ENCODE data around the gene SYT15.

GRCh38 chr10:46539596-46540411 is 39.1 kb upstream of the SYT15 start:
- no peak for TF ChIP-seq CTCF (conservative IDR thresholded peaks at IDR 0.05; ENCODE audit: low read length)
- no peak for TF ChIP-seq EZH2phosphoT487 (IDR thresholded peaks at IDR 0.05; ENCODE audit: borderline replicate concordance)
